Measurements from ENCODE around the gene CSKMT. TPM values are rescaled to one million over a fixed set of nuclear protein-coding genes. Genes with fewer than 3 reads are reported as not detected.
A peak's percentile ranks its signal among the peaks of the same experiment; 100 is the strongest.

Gene CSKMT
- total and polyA plus RNA-seq, 10 of the 15 experiments (the other 5 are each of a cell fraction or from before 2014, with no cell fraction given), result 7.0 to 213 (median 21.6) TPM

DNA sequence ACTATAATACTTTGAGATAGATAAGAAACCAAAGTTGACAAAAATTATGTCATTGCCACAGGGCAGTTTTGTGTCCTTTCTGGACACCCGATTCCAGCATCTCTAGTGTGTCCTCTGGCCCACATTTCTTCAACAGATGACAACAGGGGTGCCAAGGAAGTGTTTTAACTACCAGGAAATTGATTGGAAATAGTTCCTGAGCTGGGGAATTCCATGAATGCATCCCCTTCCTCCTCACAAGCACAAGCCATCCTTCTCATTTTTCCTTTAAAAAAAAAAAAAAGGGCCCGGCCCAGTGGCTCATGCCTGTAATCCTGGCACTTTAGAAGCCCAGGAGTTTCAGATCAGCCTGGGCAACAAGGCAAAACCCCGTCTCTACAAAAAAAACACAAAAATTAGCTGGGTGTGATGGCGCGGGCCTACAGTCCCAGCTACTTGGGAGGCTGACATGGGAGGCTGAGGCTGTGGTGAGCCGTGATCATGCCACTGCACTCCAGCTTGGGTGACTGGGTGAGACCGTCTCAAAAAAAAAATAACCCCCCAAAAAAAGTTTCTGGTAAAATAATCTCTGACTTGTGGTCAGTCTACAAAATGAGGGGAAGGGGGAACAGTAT is 42.5 kb upstream of the CSKMT start:
- in situ Hi-C loops (cut with MboI), result no loop called here
- WGBS (ENCODE audit: insufficient coverage, insufficient replicate concordance, low lambda C conversion rate, missing lambda C conversion rate), result 98% methylated on average over 7 of the region's 7 CpGs
- H2AFZ ChIP-seq (ENCODE audit: control insufficient read depth, low read depth, low read length), result peak overlapping the region; percentile 15
- 0 out of 2 replicates have a peak, but pooled peaks cover 4% of the 10 kb centered on the region for H3K4me1 ChIP-seq (ENCODE audit: control insufficient read depth, insufficient read depth, low read length)
- H3K27me3 ChIP-seq (replicated peaks in 1 of 2; ENCODE audit: control insufficient read depth in 2 of 2, insufficient read depth in 2 of 2, low read length in 1 of 2), result no peaks in the 10 kb centered on the region
- no peak overlapping the region for H3K4me3 ChIP-seq
- H3K36me3 ChIP-seq (ENCODE audit: control insufficient read depth in 2 of 2, insufficient read depth in 2 of 2, low read length in 1 of 2), result peaks cover 8 to 18% of the 10 kb centered on the region in 2 experiments
- H3K9me3 ChIP-seq (replicated peaks; ENCODE audit: control insufficient read depth, insufficient read depth, low read length), result no peaks in the 10 kb centered on the region
- H3K27ac ChIP-seq (ENCODE audit: control insufficient read depth, insufficient read depth), result peak overlapping the region; percentile 54
- DNase-seq (ENCODE audit: low read depth, low spot score) (no peak), ATAC-seq (no peak), FAIRE-seq (no peak)
- no peak for TF ChIP-seq LARP7 (IDR thresholded peaks at IDR 0.05)
- no peak for TF ChIP-seq IKZF1 (conservative IDR thresholded peaks at IDR 0.05)
- no peak for TF ChIP-seq SP1 (IDR thresholded peaks at IDR 0.05; ENCODE audit: low read depth, low read length)
- TF ChIP-seq FOXM1 (IDR thresholded peaks at IDR 0.05; ENCODE audit: low read depth, low read length), result 0 out of 2 replicates have a peak, but pooled peaks have one; percentile 7
- TF ChIP-seq JUND (IDR thresholded peaks at IDR 0.05; ENCODE audit: low read depth, low read length), result no peak
- peak; percentile 71; the same call in 1 of the 2 replicates for TF ChIP-seq PAX8 (IDR thresholded peaks at IDR 0.05)
- TF ChIP-seq, protein P1, sequence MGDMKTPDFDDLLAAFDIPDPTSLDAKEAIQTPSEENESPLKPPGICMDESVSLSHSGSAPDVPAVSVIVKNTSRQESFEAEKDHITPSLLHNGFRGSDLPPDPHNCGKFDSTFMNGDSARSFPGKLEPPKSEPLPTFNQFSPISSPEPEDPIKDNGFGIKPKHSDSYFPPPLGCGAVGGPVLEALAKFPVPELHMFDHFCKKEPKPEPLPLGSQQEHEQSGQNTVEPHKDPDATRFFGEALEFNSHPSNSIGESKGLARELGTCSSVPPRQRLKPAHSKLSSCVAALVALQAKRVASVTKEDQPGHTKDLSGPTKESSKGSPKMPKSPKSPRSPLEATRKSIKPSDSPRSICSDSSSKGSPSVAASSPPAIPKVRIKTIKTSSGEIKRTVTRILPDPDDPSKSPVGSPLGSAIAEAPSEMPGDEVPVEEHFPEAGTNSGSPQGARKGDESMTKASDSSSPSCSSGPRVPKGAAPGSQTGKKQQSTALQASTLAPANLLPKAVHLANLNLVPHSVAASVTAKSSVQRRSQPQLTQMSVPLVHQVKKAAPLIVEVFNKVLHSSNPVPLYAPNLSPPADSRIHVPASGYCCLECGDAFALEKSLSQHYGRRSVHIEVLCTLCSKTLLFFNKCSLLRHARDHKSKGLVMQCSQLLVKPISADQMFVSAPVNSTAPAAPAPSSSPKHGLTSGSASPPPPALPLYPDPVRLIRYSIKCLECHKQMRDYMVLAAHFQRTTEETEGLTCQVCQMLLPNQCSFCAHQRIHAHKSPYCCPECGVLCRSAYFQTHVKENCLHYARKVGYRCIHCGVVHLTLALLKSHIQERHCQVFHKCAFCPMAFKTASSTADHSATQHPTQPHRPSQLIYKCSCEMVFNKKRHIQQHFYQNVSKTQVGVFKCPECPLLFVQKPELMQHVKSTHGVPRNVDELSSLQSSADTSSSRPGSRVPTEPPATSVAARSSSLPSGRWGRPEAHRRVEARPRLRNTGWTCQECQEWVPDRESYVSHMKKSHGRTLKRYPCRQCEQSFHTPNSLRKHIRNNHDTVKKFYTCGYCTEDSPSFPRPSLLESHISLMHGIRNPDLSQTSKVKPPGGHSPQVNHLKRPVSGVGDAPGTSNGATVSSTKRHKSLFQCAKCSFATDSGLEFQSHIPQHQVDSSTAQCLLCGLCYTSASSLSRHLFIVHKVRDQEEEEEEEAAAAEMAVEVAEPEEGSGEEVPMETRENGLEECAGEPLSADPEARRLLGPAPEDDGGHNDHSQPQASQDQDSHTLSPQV (IDR thresholded peaks at IDR 0.05), result no peak
- no peak for TF ChIP-seq CHD1 (IDR thresholded peaks at IDR 0.05; ENCODE audit: low read depth, low read length)
- TF ChIP-seq GABPA (IDR thresholded peaks at IDR 0.05; ENCODE audit: low read depth), result no peak
- CTCF ChIA-PET, result interaction anchor here (0.7 to 2.8 kb wide), 9 partner anchors 11 to 309 kb away, joined by 3 to 12 read pairs (median 5); partner anchors contain the start of genes C11orf98, CSKMT, MTA2 and TUT1
- RAD21 ChIA-PET (ENCODE audit: unreplicated experiment), result interaction anchor here (0.5 to 3.3 kb wide), 17 partner anchors 9 to 168 kb away, joined by 3 to 25 read pairs (median 5); partner anchors contain the start of genes C11orf98, CSKMT, EEF1G and EML3
- peaks cover 11% of the 10 kb centered on the region for H3K79me2 ChIP-seq (ENCODE audit: control insufficient read depth, insufficient read depth, low read length)
- BruUV-seq (replicated peaks), result TSS peak; percentile 86
- no peak overlapping the region for H3K9ac ChIP-seq (ENCODE audit: control insufficient read depth, insufficient read depth, low read length)
- no peaks in the 10 kb centered on the region for H4K20me1 ChIP-seq (ENCODE audit: control insufficient read depth, insufficient read depth)
- intact Hi-C loops (cut with micrococcal nuclease; ENCODE audit: unreplicated experiment), result loop anchor here (2.0 kb wide), 1 partner anchor 24 kb away; the partner anchor contains the start of gene GANAB
- SMC1A ChIA-PET (ENCODE audit: uncharacterized antibody, unreplicated experiment), result interaction anchor here (0.6 to 2.6 kb wide), 10 partner anchors 11 to 229 kb away, joined by 3 to 11 read pairs (median 4); partner anchors contain the start of gene TUT1
- POLR2A ChIA-PET, result interaction anchor here (0.5 to 5.0 kb wide), 27 partner anchors 12 to 234 kb away, joined by 3 to 50 read pairs (median 5); partner anchors contain the start of genes C11orf98, CSKMT, EEF1G and INTS5
- H3K4me2 ChIP-seq (ENCODE audit: control insufficient read depth, insufficient read depth), result no peak overlapping the region
